Measurements from ENCODE around the gene SSH2. TPM values are rescaled to one million over a fixed set of nuclear protein-coding genes. Genes with fewer than 3 reads are reported as not detected.

Gene SSH2
- total RNA-seq, 2 donors from 2014 or later: 36.1 to 36.8 TPM

GRCh38 chr17:29585080-29585751, 344.8 kb downstream of the SSH2 start:
- peak overlapping the region; percentile 80 to 85 for H3K27ac ChIP-seq
- DNase-seq (ENCODE audit: low spot score): no peak
- peak in 1 of 2 donors; percentile 11 for TF ChIP-seq CTCF (IDR thresholded peaks at IDR 0.05)
- no peaks in the 10 kb centered on the region for H3K9me3 ChIP-seq
- H3K36me3 ChIP-seq: peaks cover 31% of the 10 kb centered on the region
- peak overlapping the region; percentile 28 to 33 for H3K4me3 ChIP-seq
- H3K4me1 ChIP-seq: peaks cover 0 to 70% of the 10 kb centered on the region in 2 donors
- H3K27me3 ChIP-seq: no peaks in the 10 kb centered on the region

GRCh38 chr17:29584452-29585079, 345.5 kb downstream of the SSH2 start:
- DNase-seq (ENCODE audit: low spot score): no peak
- no peaks in the 10 kb centered on the region for H3K27me3 ChIP-seq
- H3K4me3 ChIP-seq: peak overlapping the region in 1 of 2 donors; percentile 33
- TF ChIP-seq CTCF (IDR thresholded peaks at IDR 0.05): no peak
- peaks cover 0 to 69% of the 10 kb centered on the region in 2 donors for H3K4me1 ChIP-seq
- peaks cover 37% of the 10 kb centered on the region for H3K36me3 ChIP-seq
- peak overlapping the region; percentile 80 to 85 for H3K27ac ChIP-seq
- no peaks in the 10 kb centered on the region for H3K9me3 ChIP-seq

- no peak for TF ChIP-seq CTCF (IDR thresholded peaks at IDR 0.05)
- no peak for DNase-seq (ENCODE audit: low spot score)
- H3K4me3 ChIP-seq: peak overlapping the region in 1 of 2 donors; percentile 33
- peak overlapping the region; percentile 80 to 85 for H3K27ac ChIP-seq
- peaks cover 47% of the 10 kb centered on the region for H3K36me3 ChIP-seq
- H3K27me3 ChIP-seq: no peaks in the 10 kb centered on the region
- no peaks in the 10 kb centered on the region for H3K9me3 ChIP-seq
- H3K4me1 ChIP-seq: peaks cover 0 to 66% of the 10 kb centered on the region in 2 donors
Observed at GRCh38 chr17:29583324-29584248, 346.4 kb downstream of the SSH2 start.

- Histone ChIP-seq H3K27me3 (no peaks in the 10 kb centered on the region), H3K4me1 (peaks cover 0 to 62% of the 10 kb centered on the region in 2 donors), H3K27ac (no peak overlapping the region), H3K36me3 (peaks cover 55% of the 10 kb centered on the region), H3K4me3 (no peak overlapping the region), H3K9me3 (no peaks in the 10 kb centered on the region)
- no peak for TF ChIP-seq CTCF (IDR thresholded peaks at IDR 0.05)
- no peak for DNase-seq (ENCODE audit: low spot score)
Observed at GRCh38 chr17:29582772-29583171, 347.3 kb downstream of the SSH2 start.

GRCh38 chr17:29582254-29582765, 347.7 kb downstream of the SSH2 start:
- no peak overlapping the region for H3K4me3 ChIP-seq
- H3K27ac ChIP-seq: no peak overlapping the region
- no peaks in the 10 kb centered on the region for H3K27me3 ChIP-seq
- no peak for DNase-seq (ENCODE audit: low spot score)
- no peak for TF ChIP-seq CTCF (IDR thresholded peaks at IDR 0.05)
- no peaks in the 10 kb centered on the region for H3K9me3 ChIP-seq
- H3K4me1 ChIP-seq: peaks cover 0 to 62% of the 10 kb centered on the region in 2 donors
- peaks cover 60% of the 10 kb centered on the region for H3K36me3 ChIP-seq

All from right atrium auricular region (tissue), 2 donors.